NCI-H1436 treated with DMSO at 0.1 percent for 48 hours (cell line): Measurements from ENCODE around the gene PWWP2A.
"Not testable (repeated sequence)": the region's sequence is repeated elsewhere in the genome, so short reads cannot be mapped to it uniquely, and the experiment has no call there.

Experiments used
- DNase-seq: peaks from one replicate; lab custom pipeline; 2025; lab: John Stamatoyannopoulos, UW

Gene PWWP2A

GRCh38 chr5:160119142-160119904 lies at the start of gene PWWP2A:
TSS of gene PWWP2A (minus strand) at chr5:160119450. CDS start at chr5:160119388, 62 bp downstream.
- peak; percentile 100 for DNase-seq

GRCh38 chr5:160167624-160168165 lies 48.4 kb upstream of the PWWP2A start:
- no peak for DNase-seq

- DNase-seq: no peak
Measured at GRCh38 chr5:160166973-160167623, 47.8 kb upstream of the PWWP2A start.

- DNase-seq: no peak
Measured at GRCh38 chr5:160166069-160166972, 47.1 kb upstream of the PWWP2A start.

- no peak for DNase-seq
Measured at GRCh38 chr5:160165137-160166068, 46.2 kb upstream of the PWWP2A start.

GRCh38 chr5:160162910-160163309 lies 43.7 kb upstream of the PWWP2A start:
- no peak for DNase-seq

- no peak for DNase-seq
Measured at GRCh38 chr5:160161626-160162025, 42.4 kb upstream of the PWWP2A start.

GRCh38 chr5:160160875-160161274 lies 41.6 kb upstream of the PWWP2A start:
- DNase-seq: not testable (repeated sequence)

- DNase-seq: peak; percentile 69
Measured at GRCh38 chr5:160159991-160160792, 40.9 kb upstream of the PWWP2A start.

GRCh38 chr5:160158087-160158486 lies 38.8 kb upstream of the PWWP2A start:
- no peak for DNase-seq

- no peak for DNase-seq
Measured at GRCh38 chr5:160155017-160155750, 35.9 kb upstream of the PWWP2A start.

GRCh38 chr5:160152901-160153300 lies 33.7 kb upstream of the PWWP2A start:
- DNase-seq: no peak

- DNase-seq: no peak
Measured at GRCh38 chr5:160152287-160152686, 33.0 kb upstream of the PWWP2A start.

GRCh38 chr5:160151017-160151416 lies 31.8 kb upstream of the PWWP2A start:
- DNase-seq: no peak

GRCh38 chr5:160150381-160150780 lies 31.1 kb upstream of the PWWP2A start:
- DNase-seq: no peak

GRCh38 chr5:160144436-160144835 lies 25.2 kb upstream of the PWWP2A start:
- DNase-seq: not testable (repeated sequence)

- no peak for DNase-seq
Measured at GRCh38 chr5:160134332-160134731, 15.1 kb upstream of the PWWP2A start.

GRCh38 chr5:160133918-160134304 lies 14.7 kb upstream of the PWWP2A start:
- DNase-seq: no peak

GRCh38 chr5:160133071-160133917 lies 14.0 kb upstream of the PWWP2A start:
- DNase-seq: no peak
